Measurements from ENCODE around the gene OPRM1.

GRCh38 chr6:154230393-154230792, 191.4 kb downstream of the OPRM1 start:
- TF ChIP-seq, protein P1, sequence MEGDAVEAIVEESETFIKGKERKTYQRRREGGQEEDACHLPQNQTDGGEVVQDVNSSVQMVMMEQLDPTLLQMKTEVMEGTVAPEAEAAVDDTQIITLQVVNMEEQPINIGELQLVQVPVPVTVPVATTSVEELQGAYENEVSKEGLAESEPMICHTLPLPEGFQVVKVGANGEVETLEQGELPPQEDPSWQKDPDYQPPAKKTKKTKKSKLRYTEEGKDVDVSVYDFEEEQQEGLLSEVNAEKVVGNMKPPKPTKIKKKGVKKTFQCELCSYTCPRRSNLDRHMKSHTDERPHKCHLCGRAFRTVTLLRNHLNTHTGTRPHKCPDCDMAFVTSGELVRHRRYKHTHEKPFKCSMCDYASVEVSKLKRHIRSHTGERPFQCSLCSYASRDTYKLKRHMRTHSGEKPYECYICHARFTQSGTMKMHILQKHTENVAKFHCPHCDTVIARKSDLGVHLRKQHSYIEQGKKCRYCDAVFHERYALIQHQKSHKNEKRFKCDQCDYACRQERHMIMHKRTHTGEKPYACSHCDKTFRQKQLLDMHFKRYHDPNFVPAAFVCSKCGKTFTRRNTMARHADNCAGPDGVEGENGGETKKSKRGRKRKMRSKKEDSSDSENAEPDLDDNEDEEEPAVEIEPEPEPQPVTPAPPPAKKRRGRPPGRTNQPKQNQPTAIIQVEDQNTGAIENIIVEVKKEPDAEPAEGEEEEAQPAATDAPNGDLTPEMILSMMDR (IDR thresholded peaks at IDR 0.05): no peak
- TF ChIP-seq EZH2 (IDR thresholded peaks at IDR 0.05; ENCODE audit: borderline replicate concordance, insufficient read depth, low read depth, low read length, poor library complexity, severe bottlenecking): no peak
